GM19395 (cell line): ENCODE measurements around the gene PRR5L.
"Not testable (repeated sequence)": the region's sequence is repeated elsewhere in the genome, so short reads cannot be mapped to it uniquely, and the experiment has no call there.

Source experiments
- ATAC-seq: cut with Tn5 transposase; IDR thresholded peaks from one replicate; pipeline ENCODE4 v1.9.1; 2021; ENCODE audit warnings: mild to moderate bottlenecking, moderate library complexity; ENCODE audit not compliant: unreplicated experiment

Gene PRR5L

DNA sequence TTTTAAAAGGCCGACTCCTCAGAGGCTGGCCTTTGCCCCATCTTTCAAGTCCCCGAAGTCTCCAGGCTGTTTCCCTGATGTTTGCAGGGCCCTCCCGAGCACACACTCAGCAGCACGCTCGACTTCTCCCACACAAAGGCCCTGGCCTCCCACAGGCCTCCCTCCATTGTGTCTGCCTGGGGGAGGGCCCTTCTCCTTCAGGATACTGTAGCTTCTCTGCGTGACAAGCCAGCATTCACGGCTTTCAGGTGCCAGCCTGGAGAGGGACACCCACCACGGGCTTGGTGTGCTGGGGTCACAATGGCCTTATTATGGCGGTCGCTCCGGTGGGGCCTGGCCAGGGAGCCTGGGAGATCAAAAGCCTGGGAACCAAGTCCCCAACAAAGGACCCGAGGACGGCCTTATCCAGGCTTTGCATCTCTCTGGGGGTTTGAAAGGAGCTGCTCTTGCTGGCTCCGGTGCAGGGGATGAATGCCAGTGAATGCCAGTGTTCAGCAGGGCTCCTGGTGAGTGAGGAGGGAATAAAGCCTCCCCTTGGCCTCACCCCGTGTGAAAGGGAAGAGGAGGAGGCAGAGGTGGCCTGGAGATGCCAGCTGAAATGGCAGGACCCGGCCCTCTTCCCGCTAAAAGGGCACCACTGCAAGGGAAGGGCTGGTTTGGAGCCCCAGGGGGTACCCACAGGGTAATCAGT, 159.0 kb downstream of the PRR5L start:
- ATAC-seq = no peak

DNA sequence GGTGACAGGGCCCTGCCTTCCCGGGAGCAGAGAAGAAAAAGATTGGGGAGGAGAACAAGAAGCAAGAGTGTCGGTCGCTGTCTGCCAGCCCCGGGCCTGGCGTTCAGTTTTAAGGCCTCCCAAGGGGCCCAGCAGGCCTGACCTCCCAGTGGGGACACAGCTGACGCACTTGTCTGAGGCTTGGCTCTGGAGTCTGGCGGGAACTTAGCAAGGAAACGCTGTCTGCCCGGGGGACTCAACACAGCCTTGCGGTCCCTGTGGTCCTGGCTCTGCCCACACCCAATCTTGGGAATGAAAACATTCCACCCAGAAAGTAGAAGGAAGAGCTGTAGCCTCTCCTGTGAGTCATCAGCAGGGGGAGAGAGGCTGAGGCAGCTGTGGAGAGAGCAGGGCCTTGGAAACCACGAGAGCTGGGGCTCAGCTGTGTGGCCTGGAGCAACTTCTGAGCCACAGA, 159.6 kb downstream of the PRR5L start:
- no peak for ATAC-seq

DNA sequence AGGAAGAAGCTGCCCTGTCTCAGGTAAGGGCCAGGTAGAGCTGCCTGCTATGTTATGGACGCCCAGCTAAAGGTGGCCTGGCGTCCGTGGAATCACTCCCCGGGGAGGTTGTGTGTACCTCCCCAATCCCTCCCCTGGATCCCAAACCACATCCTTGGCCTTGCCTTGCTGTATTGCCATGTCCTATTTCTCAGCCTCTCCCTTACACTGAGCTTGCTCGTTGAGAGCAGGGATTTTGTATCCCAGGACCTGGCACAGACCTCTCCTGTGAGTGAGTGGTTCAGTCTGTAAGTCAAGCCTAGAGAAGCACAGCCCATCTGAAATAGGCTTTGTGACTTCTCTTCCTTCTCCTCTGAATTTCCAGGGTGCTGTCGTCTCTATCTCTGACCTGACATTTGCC, 160.1 kb downstream of the PRR5L start:
- no peak for ATAC-seq

DNA sequence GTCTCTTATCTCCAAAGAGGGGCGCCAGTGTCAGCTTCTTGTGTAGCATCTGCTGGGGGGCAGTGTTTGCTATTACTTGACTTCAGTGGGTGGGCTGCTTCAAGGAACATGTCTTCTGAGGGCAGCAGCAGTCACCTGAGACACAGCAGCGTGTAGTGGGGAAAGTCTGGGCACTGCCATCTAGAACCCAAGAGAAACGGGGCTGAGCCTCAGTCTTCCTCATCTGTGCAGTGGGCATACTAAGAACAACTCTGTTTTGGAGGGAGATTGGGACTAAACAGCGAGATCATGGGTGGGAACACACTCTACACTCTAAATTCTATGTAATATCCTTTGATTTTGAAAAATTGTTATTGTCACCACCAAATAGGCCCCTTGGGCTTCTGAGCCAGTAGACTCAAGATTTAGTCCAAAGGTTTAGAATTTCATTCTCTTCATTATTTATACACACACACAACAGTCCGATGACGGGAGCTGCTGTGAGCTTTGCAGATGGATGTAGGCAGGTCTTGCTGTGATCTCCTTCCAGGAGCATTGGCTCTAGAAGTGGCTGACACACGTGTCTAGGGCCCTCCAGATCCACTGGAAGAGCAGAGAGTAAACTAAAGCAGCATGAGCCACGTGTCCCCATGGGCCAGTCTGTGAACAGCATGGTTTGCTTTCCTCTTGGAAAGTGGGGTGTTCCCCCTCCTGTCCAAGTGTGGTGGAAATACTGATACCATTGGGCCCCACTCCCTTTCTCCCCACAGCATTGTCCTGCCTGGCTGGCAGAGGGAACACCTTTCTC, 162.2 kb downstream of the PRR5L start:
- ATAC-seq = no peak

DNA sequence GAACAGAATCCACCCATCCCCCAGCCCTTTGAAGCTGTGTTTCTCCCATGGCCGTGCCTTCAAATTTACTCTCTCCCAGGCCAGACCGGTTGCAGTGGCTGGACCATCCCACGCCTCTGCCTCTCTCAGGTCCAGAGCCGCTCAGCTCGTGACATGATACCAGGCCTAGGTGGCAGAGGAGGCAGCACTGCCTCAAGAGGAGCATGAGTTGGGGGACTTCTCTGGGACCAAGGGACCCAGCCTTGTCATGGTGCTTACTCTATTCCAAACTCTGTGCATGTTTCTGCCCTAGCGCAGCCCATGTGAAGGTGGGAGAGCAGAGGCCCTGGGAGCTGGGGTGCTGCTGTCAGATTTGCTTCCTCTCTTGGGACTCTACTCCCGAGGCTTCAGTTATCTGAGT, 163.0 kb downstream of the PRR5L start:
- no peak for ATAC-seq

GRCh38 chr11:36460220-36460619, 164.1 kb downstream of the PRR5L start:
- ATAC-seq = no peak

- no peak for ATAC-seq
Measured at GRCh38 chr11:36462321-36462720, 166.2 kb downstream of the PRR5L start.

DNA sequence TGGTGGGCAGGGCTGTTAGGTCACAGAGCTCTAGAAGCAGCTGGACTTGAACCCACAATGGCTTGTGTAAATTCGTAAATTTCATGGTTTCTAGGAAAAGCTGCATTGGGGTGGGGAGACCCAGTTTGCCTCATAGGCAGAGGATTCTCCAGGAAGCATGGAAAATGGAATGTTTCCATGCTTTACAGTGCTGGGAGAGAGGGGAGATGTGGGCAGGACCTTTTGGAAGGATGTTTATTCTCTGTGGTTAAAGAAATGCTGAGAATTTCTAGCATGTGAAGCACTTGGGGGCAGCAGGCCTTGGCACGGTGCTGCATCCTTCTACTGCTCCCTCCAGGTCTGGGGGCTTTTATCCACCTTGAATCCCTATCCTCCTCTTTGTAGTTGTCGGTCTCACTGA, 167.7 kb downstream of the PRR5L start:
- no peak for ATAC-seq

DNA sequence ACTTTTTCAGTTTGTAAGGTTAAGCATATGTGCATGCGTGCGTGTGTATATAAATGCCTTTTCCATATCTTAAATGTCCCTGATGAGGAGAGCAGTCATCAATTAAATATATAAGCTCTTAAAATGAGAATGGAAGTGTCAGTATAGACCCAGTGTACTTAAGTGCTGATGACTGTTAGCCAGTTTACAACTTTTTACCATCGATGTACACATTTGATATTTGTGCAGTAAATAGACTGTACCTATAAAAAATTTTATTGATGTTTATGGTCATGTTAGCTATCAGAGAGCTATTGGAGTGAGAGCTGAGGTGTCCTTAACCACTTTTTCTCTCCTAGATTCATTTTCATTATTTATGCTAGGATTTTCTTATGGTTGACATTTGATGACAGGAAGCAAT, 168.6 kb downstream of the PRR5L start:
- no peak for ATAC-seq

- ATAC-seq = no peak
Measured at GRCh38 chr11:36465449-36466163, 169.5 kb downstream of the PRR5L start.

- no peak for ATAC-seq
Measured at GRCh38 chr11:36467012-36467411, 170.9 kb downstream of the PRR5L start.

DNA sequence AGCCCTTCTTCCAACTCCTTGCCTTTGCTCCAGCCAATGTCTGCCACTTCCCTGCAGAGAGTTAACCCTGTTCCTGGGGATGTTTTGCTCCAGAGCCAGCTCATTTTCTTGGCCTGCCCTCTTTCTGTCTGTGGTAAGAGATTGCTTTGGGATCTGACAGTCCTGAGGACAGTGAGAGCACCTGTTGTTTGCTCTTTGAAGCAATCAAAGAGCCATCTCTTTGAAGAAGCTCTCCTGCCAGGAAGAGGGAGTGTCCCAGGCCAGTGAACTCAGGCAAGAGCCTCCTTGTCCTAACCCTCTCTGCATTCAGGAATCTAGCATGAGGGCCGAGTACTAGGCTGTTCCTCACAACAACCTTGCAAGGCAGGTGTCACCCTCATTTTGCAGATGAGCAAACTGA, 171.8 kb downstream of the PRR5L start:
- no peak for ATAC-seq

DNA sequence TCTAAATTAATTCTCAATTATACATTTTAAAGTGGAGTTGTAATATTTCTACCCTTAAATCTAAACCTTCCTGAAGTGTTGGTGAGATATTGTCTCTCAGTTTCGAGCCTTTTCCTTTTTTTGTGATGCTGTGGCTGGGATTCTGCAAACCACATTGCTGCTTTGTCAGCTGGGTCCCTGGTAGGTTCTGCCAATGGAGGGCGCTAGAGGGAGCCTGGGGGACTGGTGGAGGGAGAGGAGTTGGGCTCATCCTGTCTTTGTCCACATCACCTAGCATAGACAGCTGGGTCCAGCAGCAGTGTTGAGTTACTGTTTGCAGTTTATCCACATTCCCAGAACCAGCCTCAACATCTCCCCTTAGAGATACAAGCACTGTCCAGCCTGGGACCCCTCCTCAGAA, 173.0 kb downstream of the PRR5L start:
- ATAC-seq = no peak

DNA sequence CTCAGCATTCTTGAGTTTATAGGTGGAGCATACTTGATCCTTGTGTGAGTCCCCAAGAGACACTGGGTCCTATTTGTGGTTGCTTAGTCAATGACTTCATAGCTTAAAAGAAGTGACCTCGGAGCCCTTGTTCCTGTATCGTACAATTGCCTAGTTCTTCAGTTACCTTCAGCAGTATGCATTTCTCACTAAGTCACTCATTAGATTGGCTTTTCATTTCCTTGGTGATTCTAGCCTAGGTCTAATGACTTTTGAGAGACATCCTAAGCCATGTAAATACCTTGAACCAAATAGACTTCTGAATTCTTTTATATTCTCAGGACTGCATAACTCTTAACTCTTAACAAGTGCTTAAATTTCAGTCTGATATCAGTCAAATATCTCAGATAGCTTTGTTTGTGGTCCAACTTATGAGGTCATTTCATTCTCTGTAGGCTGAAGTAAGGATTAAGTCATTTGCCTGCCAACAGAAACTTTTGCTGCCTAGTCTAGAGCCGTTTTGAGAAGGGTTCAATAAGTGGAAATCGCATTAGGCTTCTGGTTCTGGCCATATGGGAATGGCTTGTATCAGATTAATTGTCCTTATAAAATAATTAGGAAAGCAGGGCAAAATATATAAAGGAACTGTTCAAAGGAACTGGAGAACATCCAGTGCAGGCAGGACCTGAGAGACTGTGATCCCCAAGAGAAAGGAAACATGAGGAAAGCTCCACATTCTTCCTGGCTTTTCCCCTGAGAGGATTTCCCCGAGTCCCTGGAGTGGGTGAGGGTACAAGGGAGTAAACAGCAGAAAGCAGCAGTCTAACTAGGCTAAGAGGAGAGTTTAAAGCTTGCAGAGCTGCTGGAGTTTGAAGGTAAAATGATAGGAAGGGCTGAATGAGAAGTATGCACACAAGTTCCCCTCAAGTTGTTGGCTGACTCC, 174.1 kb downstream of the PRR5L start:
- no peak for ATAC-seq

GRCh38 chr11:36471577-36471976, 175.5 kb downstream of the PRR5L start:
- no peak for ATAC-seq

GRCh38 chr11:36475192-36475591, 179.1 kb downstream of the PRR5L start:
- ATAC-seq = no peak

GRCh38 chr11:36478700-36479329, 182.7 kb downstream of the PRR5L start:
- no peak for ATAC-seq

DNA sequence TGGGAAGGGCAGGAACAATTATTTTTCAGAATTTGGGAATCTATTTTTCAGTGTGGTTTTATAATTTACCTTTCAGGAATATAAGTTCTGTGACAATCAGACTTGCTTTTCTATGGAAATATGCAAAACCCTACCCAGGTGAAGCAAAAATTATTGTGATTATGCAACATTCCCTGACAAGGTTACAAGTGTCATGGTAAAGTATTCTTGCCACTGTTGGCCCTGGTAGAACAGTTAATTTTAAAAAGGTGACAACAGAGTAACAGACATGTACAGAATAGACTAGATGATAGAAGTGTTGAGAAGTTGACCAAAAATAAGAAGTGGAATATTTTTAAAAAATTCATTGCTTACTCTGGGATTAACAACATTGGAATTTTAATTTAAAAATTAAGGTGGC, 184.7 kb downstream of the PRR5L start:
- ATAC-seq = no peak

DNA sequence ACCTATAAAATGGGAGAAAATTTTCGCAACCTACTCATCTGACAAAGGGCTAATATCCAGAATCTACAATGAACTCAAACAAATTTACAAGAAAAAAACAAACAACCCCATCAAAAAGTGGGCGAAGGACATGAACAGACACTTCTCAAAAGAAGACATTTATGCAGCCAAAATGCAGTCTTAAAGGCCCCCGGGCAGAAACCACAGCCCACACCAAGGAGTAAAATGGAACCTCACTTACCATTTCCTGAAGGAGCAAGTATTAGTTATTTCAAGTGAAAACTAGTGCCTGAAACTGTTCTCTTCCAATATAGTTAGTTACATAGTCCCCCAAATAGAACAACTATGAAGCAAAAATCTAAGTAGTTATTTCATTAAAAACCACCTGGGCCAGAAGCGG, 187.0 kb downstream of the PRR5L start:
- ATAC-seq = not testable (repeated sequence)

- no peak for ATAC-seq
Measured at GRCh38 chr11:36485298-36486002, 189.4 kb downstream of the PRR5L start.
